ENCODE data around the gene SPATA18. TPM values are rescaled to one million over a fixed set of nuclear protein-coding genes. Genes with fewer than 3 reads are reported as not detected.
A peak's percentile ranks its signal among the peaks of the same experiment; 100 is the strongest.

SPATA18 gene
- total and polyA plus RNA-seq, 2 donors (not counting 1 experiment from before 2014, with no cell fraction given) = 7.2 to 20.5 TPM

- Histone ChIP-seq H3K27me3 (ENCODE audit: control insufficient read depth, insufficient read depth, low read length) (no peaks in the 10 kb centered on the region), H3K36me3 (ENCODE audit: control insufficient read depth, insufficient read depth, low read length) (peaks cover 4% of the 10 kb centered on the region), H2AFZ (ENCODE audit: low read length) (no peak overlapping the region), H4K20me1 (ENCODE audit: control insufficient read depth, extremely low read depth, insufficient read depth, low read length) (no peaks in the 10 kb centered on the region), H3K79me2 (ENCODE audit: control insufficient read depth, insufficient read depth, low read length) (peaks cover 10% of the 10 kb centered on the region), H3K27ac (ENCODE audit: insufficient read depth, low read length) (no peak overlapping the region), H3K4me1 (ENCODE audit: control insufficient read depth, extremely low read depth, insufficient read depth, low read length) (no peaks in the 10 kb centered on the region), H3K4me2 (ENCODE audit: extremely low read depth, insufficient read depth, low read length) (no peak overlapping the region), H3K4me3 (replicated peaks in 1 of 4; ENCODE audit: control extremely low read depth in 1 of 4, insufficient read depth in 1 of 4, low read depth in 3 of 4, low read length in 4 of 4) (no peak overlapping the region), H3K9ac (ENCODE audit: insufficient read depth, low read length) (no peak overlapping the region), H3K9me3 (ENCODE audit: control insufficient read depth, insufficient read depth, low read depth, low read length) (no peaks in the 10 kb centered on the region)
- TF ChIP-seq EZH2 (IDR thresholded peaks at IDR 0.05; ENCODE audit: low read length, missing control alignments) = no peak
- no peak for TF ChIP-seq CTCF (conservative IDR thresholded peaks at IDR 0.05 in 1 of 2, IDR thresholded peaks at IDR 0.05 in 1 of 2; ENCODE audit: low read depth in 1 of 2, low read length in 2 of 2)
- DNase-seq (ENCODE audit: low read depth in 2 of 2) = peak; percentile 59 to 85
Observed at GRCh38 chr4:52028970-52029369, 22.1 kb upstream of the SPATA18 start.

- Histone ChIP-seq H3K4me1 (ENCODE audit: control insufficient read depth, extremely low read depth, insufficient read depth, low read length) (no peaks in the 10 kb centered on the region), H4K20me1 (ENCODE audit: control insufficient read depth, extremely low read depth, insufficient read depth, low read length) (no peaks in the 10 kb centered on the region), H3K9ac (ENCODE audit: insufficient read depth, low read length) (no peak overlapping the region), H3K36me3 (ENCODE audit: control insufficient read depth, insufficient read depth, low read length) (peaks cover 1% of the 10 kb centered on the region), H3K27me3 (ENCODE audit: control insufficient read depth, insufficient read depth, low read length) (no peaks in the 10 kb centered on the region), H3K27ac (ENCODE audit: insufficient read depth, low read length) (no peak overlapping the region), H2AFZ (ENCODE audit: low read length) (no peak overlapping the region), H3K4me3 (replicated peaks in 1 of 4; ENCODE audit: control extremely low read depth in 1 of 4, insufficient read depth in 1 of 4, low read depth in 3 of 4, low read length in 4 of 4) (no peak overlapping the region), H3K9me3 (ENCODE audit: control insufficient read depth, insufficient read depth, low read depth, low read length) (no peaks in the 10 kb centered on the region), H3K4me2 (ENCODE audit: extremely low read depth, insufficient read depth, low read length) (no peak overlapping the region), H3K79me2 (ENCODE audit: control insufficient read depth, insufficient read depth, low read length) (peaks cover 38% of the 10 kb centered on the region)
- no peak for DNase-seq (ENCODE audit: low read depth in 2 of 2)
- TF ChIP-seq EZH2 (IDR thresholded peaks at IDR 0.05; ENCODE audit: low read length, missing control alignments) (no peak), CTCF (conservative IDR thresholded peaks at IDR 0.05 in 1 of 2, IDR thresholded peaks at IDR 0.05 in 1 of 2; ENCODE audit: low read depth in 1 of 2, low read length in 2 of 2) (no peak)
Observed at GRCh38 chr4:52032005-52032404, 19.1 kb upstream of the SPATA18 start.

- TF ChIP-seq CTCF (conservative IDR thresholded peaks at IDR 0.05 in 1 of 2, IDR thresholded peaks at IDR 0.05 in 1 of 2; ENCODE audit: low read depth in 1 of 2, low read length in 2 of 2) (no peak), EZH2 (IDR thresholded peaks at IDR 0.05; ENCODE audit: low read length, missing control alignments) (no peak)
- no peak overlapping the region for H3K4me3 ChIP-seq (replicated peaks in 1 of 4; ENCODE audit: control extremely low read depth in 1 of 4, insufficient read depth in 1 of 4, low read depth in 3 of 4, low read length in 4 of 4)
- H2AFZ ChIP-seq (ENCODE audit: low read length) = no peak overlapping the region
- H4K20me1 ChIP-seq (ENCODE audit: control insufficient read depth, extremely low read depth, insufficient read depth, low read length) = no peaks in the 10 kb centered on the region
- H3K9me3 ChIP-seq (ENCODE audit: control insufficient read depth, insufficient read depth, low read depth, low read length) = no peaks in the 10 kb centered on the region
- H3K4me1 ChIP-seq (ENCODE audit: control insufficient read depth, extremely low read depth, insufficient read depth, low read length) = peaks cover 2% of the 10 kb centered on the region
- H3K79me2 ChIP-seq (ENCODE audit: control insufficient read depth, insufficient read depth, low read length) = peaks cover 46% of the 10 kb centered on the region
- no peak overlapping the region for H3K9ac ChIP-seq (ENCODE audit: insufficient read depth, low read length)
- H3K27ac ChIP-seq (ENCODE audit: insufficient read depth, low read length) = no peak overlapping the region
- H3K27me3 ChIP-seq (ENCODE audit: control insufficient read depth, insufficient read depth, low read length) = peaks cover 2% of the 10 kb centered on the region
- peaks cover 1% of the 10 kb centered on the region for H3K36me3 ChIP-seq (ENCODE audit: control insufficient read depth, insufficient read depth, low read length)
- no peak overlapping the region for H3K4me2 ChIP-seq (ENCODE audit: extremely low read depth, insufficient read depth, low read length)
- no peak for DNase-seq (ENCODE audit: low read depth in 2 of 2)
Observed at GRCh38 chr4:52035190-52035589, 15.9 kb upstream of the SPATA18 start.

Measured in fibroblast of lung (primary cell).